ENCODE data around the gene GPR179. TPM values are rescaled to one million over a fixed set of nuclear protein-coding genes. Genes with fewer than 3 reads are reported as not detected.

GPR179 gene
- total RNA-seq, 1 donor from 2014 or later, result 0.41 TPM

GRCh38 chr17:38334480-38335364 lies 9.0 kb downstream of the GPR179 start:
- H3K4me3 Mint-ChIP-seq (ENCODE audit: low read depth), result no peak overlapping the region
- no peak overlapping the region for H3K27ac Mint-ChIP-seq
- peaks cover 32% of the 10 kb centered on the region for H3K27me3 Mint-ChIP-seq
- H3K36me3 Mint-ChIP-seq (ENCODE audit: insufficient read depth), result no peaks in the 10 kb centered on the region
- H3K4me1 Mint-ChIP-seq (ENCODE audit: low read depth), result no peaks in the 10 kb centered on the region
- no peak for DNase-seq (ENCODE audit: low spot score, unreplicated experiment)
- H3K9me3 Mint-ChIP-seq (ENCODE audit: low read depth), result no peaks in the 10 kb centered on the region
- TF ChIP-seq CTCF (IDR thresholded peaks at IDR 0.05; ENCODE audit: unreplicated experiment), result no peak

GRCh38 chr17:38333635-38334295 lies 10.0 kb downstream of the GPR179 start:
- peak; percentile 69 for TF ChIP-seq CTCF (IDR thresholded peaks at IDR 0.05; ENCODE audit: unreplicated experiment)
- no peak overlapping the region for H3K27ac Mint-ChIP-seq
- H3K4me3 Mint-ChIP-seq (ENCODE audit: low read depth), result no peak overlapping the region

GRCh38 chr17:38332735-38333134 lies 11.0 kb downstream of the GPR179 start:
- TF ChIP-seq CTCF (IDR thresholded peaks at IDR 0.05; ENCODE audit: unreplicated experiment), result no peak
- H3K9me3 Mint-ChIP-seq (ENCODE audit: low read depth), result no peaks in the 10 kb centered on the region
- H3K4me3 Mint-ChIP-seq (ENCODE audit: low read depth), result no peak overlapping the region
- H3K36me3 Mint-ChIP-seq (ENCODE audit: insufficient read depth), result no peaks in the 10 kb centered on the region
- no peak overlapping the region for H3K27ac Mint-ChIP-seq
- no peak for DNase-seq (ENCODE audit: low spot score, unreplicated experiment)
- no peaks in the 10 kb centered on the region for H3K4me1 Mint-ChIP-seq (ENCODE audit: low read depth)
- peaks cover 34% of the 10 kb centered on the region for H3K27me3 Mint-ChIP-seq

More at GRCh38 chr17:38333635-38334295, 10.0 kb downstream of the GPR179 start:
- DNase-seq (ENCODE audit: low spot score, unreplicated experiment), result peak; percentile 56
- Mint-ChIP-seq H3K9me3 (ENCODE audit: low read depth) (no peaks in the 10 kb centered on the region), H3K27me3 (peaks cover 32% of the 10 kb centered on the region), H3K36me3 (ENCODE audit: insufficient read depth) (no peaks in the 10 kb centered on the region), H3K4me1 (ENCODE audit: low read depth) (no peaks in the 10 kb centered on the region)

GRCh38 chr17:38330941-38331411 lies 12.8 kb downstream of the GPR179 start:
- peaks cover under 1% of the 10 kb centered on the region for H3K4me1 Mint-ChIP-seq (ENCODE audit: low read depth)
- no peak for DNase-seq (ENCODE audit: low spot score, unreplicated experiment)
- H3K9me3 Mint-ChIP-seq (ENCODE audit: low read depth), result no peaks in the 10 kb centered on the region
- H3K4me3 Mint-ChIP-seq (ENCODE audit: low read depth), result no peak overlapping the region
- no peak for TF ChIP-seq CTCF (IDR thresholded peaks at IDR 0.05; ENCODE audit: unreplicated experiment)
- H3K36me3 Mint-ChIP-seq (ENCODE audit: insufficient read depth), result no peaks in the 10 kb centered on the region
- H3K27me3 Mint-ChIP-seq, result peaks cover 38% of the 10 kb centered on the region
- H3K27ac Mint-ChIP-seq, result no peak overlapping the region

Data from progenitor cell of endocrine pancreas (in vitro differentiated cells).